SK-N-SH (cell line): ENCODE data around the gene ESRP2. TPM values are rescaled to one million over a fixed set of nuclear protein-coding genes. Genes with fewer than 3 reads are reported as not detected.

Experiments used
- CTCF ChIA-PET: fragments of 300-600, 350-600 bp; formaldehyde crosslinking; extraction: SDS; loops from one replicate; lab custom pipeline; 2021; lab: Yijun Ruan, JAX
- POLR2A ChIA-PET: fragments of 350-600 bp; sonication (Branson Sonifier 250); formaldehyde crosslinking; extraction: SDS; loops from one replicate; lab custom pipeline; 2020; ENCODE audit warnings: antibody characterized with exemption, inconsistent platforms; lab: Yijun Ruan, JAX
- DNase-seq: peaks from one replicate; pipeline ENCODE4 v3.0.0; 2012
- H2AFZ ChIP-seq: fragments of 200-600 bp; sonication (generic); 2 replicates; pipeline ENCODE4 v1.8.1; 2016; ENCODE audit warnings: antibody characterized with exemption, mild to moderate bottlenecking, low read depth
- H3F3A ChIP-seq: fragments of 200-600 bp; sonication (generic); replicated peaks from 2 replicates; pipeline ENCODE3; 2016; ENCODE audit warnings: antibody characterized with exemption, mild to moderate bottlenecking; ENCODE audit not compliant: insufficient read depth
- H3K27ac ChIP-seq, 2 experiments: fragments of 200-500 bp in 1 of 2; fragments of 200-600 bp in 1 of 2; sonication (Bioruptor generic) in 1 of 2; sonication (generic), shearing (Covaris generic) in 1 of 2; 2 replicates each; pipeline versions ENCODE4 v1.5.1 to v1.6.1; 2014 to 2016; ENCODE audit warnings: low read depth in 2 of 2, inconsistent platforms in 1 of 2, low read length in 1 of 2, mild to moderate bottlenecking in 1 of 2, mixed read lengths in 1 of 2
- H3K27me3 ChIP-seq: fragments of 200-600 bp; sonication (generic), shearing (Covaris generic); 2 replicates; pipeline ENCODE4 v1.6.1; 2016; ENCODE audit warnings: mixed run types; ENCODE audit not compliant: insufficient read depth
- H3K36me3 ChIP-seq, 2 experiments: fragments of 200-500 bp in 1 of 2; fragments of 200-600 bp in 1 of 2; sonication (Bioruptor generic) in 1 of 2; sonication (generic) in 1 of 2; replicated peaks in 1 of 2; 2 replicates each; pipeline versions ENCODE3 to v1.5.1; 2014 to 2016; ENCODE audit warnings: low read length in 1 of 2, mild to moderate bottlenecking in 1 of 2; ENCODE audit not compliant: insufficient read depth in 2 of 2, control insufficient read depth in 1 of 2
- H3K4me1 ChIP-seq, 2 experiments: fragments of 200-500 bp in 1 of 2; fragments of 200-600 bp in 1 of 2; sonication (Bioruptor generic) in 1 of 2; sonication (generic), shearing (Covaris generic) in 1 of 2; 2 replicates each; pipeline versions ENCODE4 v1.5.1 to v1.6.1; 2014 to 2016; ENCODE audit warnings: low read depth in 1 of 2, low read length in 1 of 2, mixed run types in 1 of 2; ENCODE audit not compliant: insufficient read depth in 2 of 2, control insufficient read depth in 1 of 2
- H3K4me2 ChIP-seq: fragments of 200-600 bp; sonication (generic), shearing (Covaris generic); 2 replicates; pipeline ENCODE4 v1.6.1; 2017; ENCODE audit warnings: mixed run types
- H3K4me3 ChIP-seq, 2 experiments: fragments of 200-500 bp in 1 of 2; fragments of 200-600 bp in 1 of 2; sonication (Bioruptor generic) in 1 of 2; sonication (generic), shearing (Covaris generic) in 1 of 2; 2 replicates each; pipeline versions ENCODE4 v1.5.1 to v1.8.1; 2014 to 2016; ENCODE audit warnings: low read depth in 2 of 2, inconsistent platforms in 1 of 2, low read length in 1 of 2, mild to moderate bottlenecking in 1 of 2, mixed read lengths in 1 of 2, moderate library complexity in 1 of 2
- H3K79me2 ChIP-seq: fragments of 200-600 bp; sonication (generic); 2 replicates; pipeline ENCODE4 v1.8.1; 2017; ENCODE audit warnings: mild to moderate bottlenecking; ENCODE audit not compliant: insufficient read depth
- H3K9ac ChIP-seq: fragments of 200-600 bp; sonication (generic); 2 replicates; pipeline ENCODE4 v1.6.1; 2017; ENCODE audit warnings: mixed run types
- H3K9me2 ChIP-seq: fragments of 200-600 bp; sonication (generic); 2 replicates; pipeline ENCODE4 v1.6.1; 2017; ENCODE audit warnings: mixed run types
- H3K9me3 ChIP-seq: fragments of 200-600 bp; sonication (generic); 2 replicates; pipeline ENCODE4 v1.6.1; 2017; ENCODE audit warnings: mixed run types, mild to moderate bottlenecking, moderate library complexity
- H4K20me1 ChIP-seq: fragments of 200-600 bp; sonication (generic); 2 replicates; pipeline ENCODE4 v1.6.1; 2017; ENCODE audit warnings: mild to moderate bottlenecking, mixed run types; ENCODE audit not compliant: insufficient read depth
- CHD2 ChIP-seq: fragments of 150-350 bp; IDR thresholded peaks from 2 replicates; pipeline ENCODE4 v1.6.1; 2018; ENCODE audit warnings: low read length; ENCODE audit not compliant: partially characterized antibody
- EP300 ChIP-seq, 2 experiments: IDR thresholded peaks; 2 replicates each; pipeline versions ENCODE4 v1.4.0 to v1.6.1; 2012; ENCODE audit warnings: borderline replicate concordance in 1 of 2, low read depth in 1 of 2, low read length in 1 of 2
- EZH2phosphoT487 ChIP-seq: fragments of 200-600 bp; sonication (generic); IDR thresholded peaks from 2 replicates; pipeline ENCODE4 v1.6.1; 2017; ENCODE audit warnings: low read depth, mixed run types, mild to moderate bottlenecking, antibody characterized with exemption, moderate library complexity, borderline replicate concordance
- FOSL2 ChIP-seq: IDR thresholded peaks from 2 replicates; pipeline ENCODE4 v1.4.0; 2012; ENCODE audit warnings: low read depth, mild to moderate bottlenecking, moderate library complexity, borderline replicate concordance
- FOXJ3 ChIP-seq: sonication (generic); formaldehyde crosslinking; IDR thresholded peaks from 2 replicates; pipeline ENCODE4 v1.5.1; 2020; ENCODE audit warnings: mild to moderate bottlenecking, missing genetic modification reagents
- GABPA ChIP-seq: IDR thresholded peaks from 2 replicates; pipeline ENCODE4 v1.4.0; 2012; ENCODE audit warnings: low read depth, mild to moderate bottlenecking
- GATA2 ChIP-seq: sonication (generic); formaldehyde crosslinking; IDR thresholded peaks from 2 replicates; pipeline ENCODE4 v1.5.0; 2020; ENCODE audit warnings: mild to moderate bottlenecking, missing genetic modification reagents
- MXI1 ChIP-seq: IDR thresholded peaks from 2 replicates; pipeline ENCODE4 v1.6.1; 2012; ENCODE audit warnings: mild to moderate bottlenecking, low read depth, low read length, improper control_type of control experiment
- POLR2AphosphoS5 ChIP-seq: IDR thresholded peaks from 2 replicates; pipeline ENCODE4 v1.6.1; 2012; ENCODE audit warnings: low read depth, low read length
- RCOR1 ChIP-seq: fragments of 150-350 bp; IDR thresholded peaks from 2 replicates; pipeline ENCODE4 v1.6.1; 2017; ENCODE audit warnings: antibody characterized with exemption, low read length
- RFX5 ChIP-seq: IDR thresholded peaks from 2 replicates; pipeline ENCODE4 v1.6.1; 2012; ENCODE audit warnings: mild to moderate bottlenecking, improper control_type of control experiment, low read length
- SMC3 ChIP-seq: IDR thresholded peaks from 2 replicates; pipeline ENCODE4 v1.6.1; 2012; ENCODE audit warnings: low read depth, low read length, improper control_type of control experiment
- TEAD4 ChIP-seq: IDR thresholded peaks from 2 replicates; pipeline ENCODE4 v1.4.0; 2012; ENCODE audit warnings: mild to moderate bottlenecking, borderline replicate concordance; ENCODE audit not compliant: insufficient read depth
- WGBS: methylation state at CpG from one replicate; pipeline ENCODE4 v1.1.6; 2017; ENCODE audit warnings: low lambda C conversion rate; 5-methylcytosine and 5-hydroxymethylcytosine counted together
- polyA plus RNA-seq, 3 experiments: library from polyadenylated mRNA; depleted of rRNA; stranded (reverse); fragments of >200 nt; gene quantifications; 2 replicates each; pipeline ENCODE4 v1.2.3, GENCODE V29; 2012
- TF ChIP-seq, protein P1 (sequence below): fragments of 200-600 bp; sonication (generic); IDR thresholded peaks from 2 replicates; pipeline ENCODE4 v1.6.1; 2017; ENCODE audit warnings: antibody characterized with exemption, mild to moderate bottlenecking, moderate library complexity
- TF ChIP-seq, protein P2 (sequence below): IDR thresholded peaks from 2 replicates; pipeline ENCODE4; 2012
- TF ChIP-seq, protein P3 (sequence below): IDR thresholded peaks from 2 replicates; pipeline ENCODE4 v1.6.1; 2012; ENCODE audit warnings: mild to moderate bottlenecking, low read depth, low read length, moderate library complexity
- TF ChIP-seq, protein P4 (sequence below): IDR thresholded peaks from 2 replicates; pipeline ENCODE4 v1.4.0; 2012; ENCODE audit warnings: low read depth, borderline replicate concordance

Gene ESRP2
- polyA plus RNA-seq, 1 of the 3 experiments (the other 2 are of a cell fraction), result 0.07 TPM

DNA sequence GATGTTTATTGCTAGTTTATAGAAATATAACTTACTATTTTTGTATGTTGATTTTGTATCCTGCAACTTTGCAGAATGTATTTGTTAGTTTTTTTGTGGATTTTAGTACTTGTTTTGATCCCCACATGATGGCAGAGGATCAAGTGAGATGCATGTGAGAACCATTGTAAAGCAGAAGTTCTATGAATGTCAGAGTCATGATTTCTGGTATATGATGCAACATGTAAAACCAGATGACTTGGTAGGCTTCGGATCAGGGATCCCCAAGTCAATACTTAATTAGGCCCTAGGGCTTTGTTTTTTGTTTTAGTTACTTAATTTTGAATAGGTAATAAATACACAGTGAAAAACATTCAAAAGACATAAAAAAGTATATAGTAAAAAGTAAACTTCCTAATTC lies 45.8 kb downstream of the ESRP2 start:
- POLR2A ChIA-PET, result no interaction called here
- 90% methylated on average over 1 of the region's 1 CpG for WGBS
- Histone ChIP-seq H4K20me1 (no peaks in the 10 kb centered on the region), H3K4me3 (no peak overlapping the region), H3K4me2 (no peak overlapping the region), H2AFZ (no peak overlapping the region), H3K27ac (no peak overlapping the region), H3F3A (no peaks in the 10 kb centered on the region), H3K79me2 (no peaks in the 10 kb centered on the region; the same call in 1 of the 2 replicates), H3K9ac (no peak overlapping the region), H3K27me3 (no peaks in the 10 kb centered on the region), H3K9me3 (no peaks in the 10 kb centered on the region), H3K36me3 (peaks cover 14 to 26% of the 10 kb centered on the region in 2 experiments), H3K9me2 (no peaks in the 10 kb centered on the region), H3K4me1 (no peaks in the 10 kb centered on the region)
- no peak for DNase-seq
- TF ChIP-seq POLR2AphosphoS5, result no peak
- no peak for TF ChIP-seq RCOR1
- no peak for TF ChIP-seq MXI1
- no peak for TF ChIP-seq EZH2phosphoT487
- no peak for TF ChIP-seq SMC3
- TF ChIP-seq, protein P1, sequence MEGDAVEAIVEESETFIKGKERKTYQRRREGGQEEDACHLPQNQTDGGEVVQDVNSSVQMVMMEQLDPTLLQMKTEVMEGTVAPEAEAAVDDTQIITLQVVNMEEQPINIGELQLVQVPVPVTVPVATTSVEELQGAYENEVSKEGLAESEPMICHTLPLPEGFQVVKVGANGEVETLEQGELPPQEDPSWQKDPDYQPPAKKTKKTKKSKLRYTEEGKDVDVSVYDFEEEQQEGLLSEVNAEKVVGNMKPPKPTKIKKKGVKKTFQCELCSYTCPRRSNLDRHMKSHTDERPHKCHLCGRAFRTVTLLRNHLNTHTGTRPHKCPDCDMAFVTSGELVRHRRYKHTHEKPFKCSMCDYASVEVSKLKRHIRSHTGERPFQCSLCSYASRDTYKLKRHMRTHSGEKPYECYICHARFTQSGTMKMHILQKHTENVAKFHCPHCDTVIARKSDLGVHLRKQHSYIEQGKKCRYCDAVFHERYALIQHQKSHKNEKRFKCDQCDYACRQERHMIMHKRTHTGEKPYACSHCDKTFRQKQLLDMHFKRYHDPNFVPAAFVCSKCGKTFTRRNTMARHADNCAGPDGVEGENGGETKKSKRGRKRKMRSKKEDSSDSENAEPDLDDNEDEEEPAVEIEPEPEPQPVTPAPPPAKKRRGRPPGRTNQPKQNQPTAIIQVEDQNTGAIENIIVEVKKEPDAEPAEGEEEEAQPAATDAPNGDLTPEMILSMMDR, result no peak
- TF ChIP-seq, protein P2, sequence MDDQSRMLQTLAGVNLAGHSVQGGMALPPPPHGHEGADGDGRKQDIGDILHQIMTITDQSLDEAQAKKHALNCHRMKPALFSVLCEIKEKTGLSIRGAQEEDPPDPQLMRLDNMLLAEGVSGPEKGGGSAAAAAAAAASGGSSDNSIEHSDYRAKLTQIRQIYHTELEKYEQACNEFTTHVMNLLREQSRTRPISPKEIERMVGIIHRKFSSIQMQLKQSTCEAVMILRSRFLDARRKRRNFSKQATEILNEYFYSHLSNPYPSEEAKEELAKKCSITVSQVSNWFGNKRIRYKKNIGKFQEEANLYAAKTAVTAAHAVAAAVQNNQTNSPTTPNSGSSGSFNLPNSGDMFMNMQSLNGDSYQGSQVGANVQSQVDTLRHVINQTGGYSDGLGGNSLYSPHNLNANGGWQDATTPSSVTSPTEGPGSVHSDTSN, result no peak
- no peak for TF ChIP-seq GABPA
- CTCF ChIA-PET, result no interaction called here

DNA sequence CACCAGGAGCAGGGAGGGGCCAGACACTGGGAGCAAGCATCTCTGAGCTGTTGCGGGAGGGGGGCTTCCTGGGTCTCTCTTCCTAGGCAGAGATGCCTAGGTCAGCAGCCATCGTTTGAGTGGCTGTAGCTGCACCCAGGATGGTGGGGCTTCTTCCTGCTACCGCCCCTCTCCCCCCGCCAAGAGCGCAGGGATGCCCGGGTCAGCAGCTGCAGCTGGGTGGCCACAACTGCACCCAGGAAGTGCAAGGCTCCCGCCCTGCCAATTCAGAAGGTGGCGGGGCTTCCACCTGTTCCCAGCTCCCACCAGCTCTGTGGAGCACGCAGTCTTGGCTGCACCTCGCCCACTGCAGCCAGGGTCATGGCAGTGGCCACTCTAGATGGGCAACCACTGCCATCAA lies 47.8 kb downstream of the ESRP2 start:
- Histone ChIP-seq H3K36me3 (peaks cover 16 to 36% of the 10 kb centered on the region in 2 experiments), H2AFZ (no peak overlapping the region), H3K9me2 (no peaks in the 10 kb centered on the region), H3K4me2 (no peak overlapping the region), H3F3A (no peaks in the 10 kb centered on the region), H3K27me3 (no peaks in the 10 kb centered on the region), H4K20me1 (no peaks in the 10 kb centered on the region), H3K27ac (no peak overlapping the region), H3K9ac (no peak overlapping the region), H3K79me2 (no peaks in the 10 kb centered on the region; the same call in 1 of the 2 replicates), H3K4me3 (no peak overlapping the region), H3K4me1 (no peaks in the 10 kb centered on the region), H3K9me3 (no peaks in the 10 kb centered on the region)
- CTCF ChIA-PET, result interaction anchor here (1.2 kb wide), 1 partner anchor 9 kb away, joined by 5 read pairs; no protein-coding TSS in a partner anchor
- POLR2A ChIA-PET, result no interaction called here
- 96% methylated on average over 9 of the region's 10 CpGs for WGBS
- DNase-seq, result no peak
- TF ChIP-seq RCOR1 (no peak), FOSL2 (no peak), EP300 (IDR thresholded peaks at IDR 0.05; ENCODE audit: borderline replicate concordance in 1 of 2, low read depth in 1 of 2, low read length in 1 of 2) (no peak), SMC3 (no peak), CHD2 (no peak), TEAD4 (no peak), FOXJ3 (no peak), POLR2AphosphoS5 (no peak), GATA2 (CRISPR knock-in tag) (no peak), RFX5 (no peak)
- TF ChIP-seq, protein P3, sequence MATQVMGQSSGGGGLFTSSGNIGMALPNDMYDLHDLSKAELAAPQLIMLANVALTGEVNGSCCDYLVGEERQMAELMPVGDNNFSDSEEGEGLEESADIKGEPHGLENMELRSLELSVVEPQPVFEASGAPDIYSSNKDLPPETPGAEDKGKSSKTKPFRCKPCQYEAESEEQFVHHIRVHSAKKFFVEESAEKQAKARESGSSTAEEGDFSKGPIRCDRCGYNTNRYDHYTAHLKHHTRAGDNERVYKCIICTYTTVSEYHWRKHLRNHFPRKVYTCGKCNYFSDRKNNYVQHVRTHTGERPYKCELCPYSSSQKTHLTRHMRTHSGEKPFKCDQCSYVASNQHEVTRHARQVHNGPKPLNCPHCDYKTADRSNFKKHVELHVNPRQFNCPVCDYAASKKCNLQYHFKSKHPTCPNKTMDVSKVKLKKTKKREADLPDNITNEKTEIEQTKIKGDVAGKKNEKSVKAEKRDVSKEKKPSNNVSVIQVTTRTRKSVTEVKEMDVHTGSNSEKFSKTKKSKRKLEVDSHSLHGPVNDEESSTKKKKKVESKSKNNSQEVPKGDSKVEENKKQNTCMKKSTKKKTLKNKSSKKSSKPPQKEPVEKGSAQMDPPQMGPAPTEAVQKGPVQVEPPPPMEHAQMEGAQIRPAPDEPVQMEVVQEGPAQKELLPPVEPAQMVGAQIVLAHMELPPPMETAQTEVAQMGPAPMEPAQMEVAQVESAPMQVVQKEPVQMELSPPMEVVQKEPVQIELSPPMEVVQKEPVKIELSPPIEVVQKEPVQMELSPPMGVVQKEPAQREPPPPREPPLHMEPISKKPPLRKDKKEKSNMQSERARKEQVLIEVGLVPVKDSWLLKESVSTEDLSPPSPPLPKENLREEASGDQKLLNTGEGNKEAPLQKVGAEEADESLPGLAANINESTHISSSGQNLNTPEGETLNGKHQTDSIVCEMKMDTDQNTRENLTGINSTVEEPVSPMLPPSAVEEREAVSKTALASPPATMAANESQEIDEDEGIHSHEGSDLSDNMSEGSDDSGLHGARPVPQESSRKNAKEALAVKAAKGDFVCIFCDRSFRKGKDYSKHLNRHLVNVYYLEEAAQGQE, result no peak
- TF ChIP-seq, protein P4, sequence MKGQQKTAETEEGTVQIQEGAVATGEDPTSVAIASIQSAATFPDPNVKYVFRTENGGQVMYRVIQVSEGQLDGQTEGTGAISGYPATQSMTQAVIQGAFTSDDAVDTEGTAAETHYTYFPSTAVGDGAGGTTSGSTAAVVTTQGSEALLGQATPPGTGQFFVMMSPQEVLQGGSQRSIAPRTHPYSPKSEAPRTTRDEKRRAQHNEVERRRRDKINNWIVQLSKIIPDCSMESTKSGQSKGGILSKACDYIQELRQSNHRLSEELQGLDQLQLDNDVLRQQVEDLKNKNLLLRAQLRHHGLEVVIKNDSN, result no peak
- TF ChIP-seq, protein P2, result no peak
